GM18526 (cell line): ENCODE measurements around the gene WDR5B.

Experiments used
- POLR2A ChIP-seq: IDR thresholded peaks from 3 replicates; pipeline ENCODE4 v1.6.1; 2011; ENCODE audit not compliant: insufficient read length; ENCODE audit errors: extremely low read depth

WDR5B gene

GRCh38 chr3:122415762-122416654 lies at the start of gene WDR5B:
Gene WDR5B (minus strand): TSS chr3:122416062. CDS start chr3:122415528, 534 bp downstream.
- peak; percentile 89 for TF ChIP-seq POLR2A

GRCh38 chr3:122464659-122465058 lies 48.8 kb upstream of the WDR5B start:
- TF ChIP-seq POLR2A, result no peak

GRCh38 chr3:122462406-122462805 lies 46.5 kb upstream of the WDR5B start:
- TF ChIP-seq POLR2A, result no peak

GRCh38 chr3:122461806-122462205 lies 45.9 kb upstream of the WDR5B start:
- no peak for TF ChIP-seq POLR2A

GRCh38 chr3:122458992-122459391 lies 43.1 kb upstream of the WDR5B start:
- no peak for TF ChIP-seq POLR2A

GRCh38 chr3:122457706-122458105 lies 41.8 kb upstream of the WDR5B start:
- no peak for TF ChIP-seq POLR2A

- no peak for TF ChIP-seq POLR2A
Measured at GRCh38 chr3:122456074-122456473, 40.2 kb upstream of the WDR5B start.

- no peak for TF ChIP-seq POLR2A
Measured at GRCh38 chr3:122451371-122451770, 35.5 kb upstream of the WDR5B start.

GRCh38 chr3:122443090-122443489 lies 27.2 kb upstream of the WDR5B start:
- no peak for TF ChIP-seq POLR2A

- TF ChIP-seq POLR2A, result no peak
Measured at GRCh38 chr3:122435950-122436349, 20.1 kb upstream of the WDR5B start.

GRCh38 chr3:122430371-122430770 lies 14.5 kb upstream of the WDR5B start:
- no peak for TF ChIP-seq POLR2A

- TF ChIP-seq POLR2A, result no peak
Measured at GRCh38 chr3:122427857-122428471, 12.1 kb upstream of the WDR5B start.

GRCh38 chr3:122421836-122422235 lies 6.0 kb upstream of the WDR5B start:
- no peak for TF ChIP-seq POLR2A

- TF ChIP-seq POLR2A, result no peak
Measured at GRCh38 chr3:122421101-122421500, 5.2 kb upstream of the WDR5B start.

GRCh38 chr3:122416966-122417365 lies 1.1 kb upstream of the WDR5B start:
- TF ChIP-seq POLR2A, result no peak

- TF ChIP-seq POLR2A, result no peak
Measured at GRCh38 chr3:122415104-122415744, 638 bp downstream of the WDR5B start.
